ENCODE results near the gene ZNF440.
"Not testable (repeated sequence)": the region's sequence is repeated elsewhere in the genome, so short reads cannot be mapped to it uniquely, and the experiment has no call there.

Gene ZNF440

DNA sequence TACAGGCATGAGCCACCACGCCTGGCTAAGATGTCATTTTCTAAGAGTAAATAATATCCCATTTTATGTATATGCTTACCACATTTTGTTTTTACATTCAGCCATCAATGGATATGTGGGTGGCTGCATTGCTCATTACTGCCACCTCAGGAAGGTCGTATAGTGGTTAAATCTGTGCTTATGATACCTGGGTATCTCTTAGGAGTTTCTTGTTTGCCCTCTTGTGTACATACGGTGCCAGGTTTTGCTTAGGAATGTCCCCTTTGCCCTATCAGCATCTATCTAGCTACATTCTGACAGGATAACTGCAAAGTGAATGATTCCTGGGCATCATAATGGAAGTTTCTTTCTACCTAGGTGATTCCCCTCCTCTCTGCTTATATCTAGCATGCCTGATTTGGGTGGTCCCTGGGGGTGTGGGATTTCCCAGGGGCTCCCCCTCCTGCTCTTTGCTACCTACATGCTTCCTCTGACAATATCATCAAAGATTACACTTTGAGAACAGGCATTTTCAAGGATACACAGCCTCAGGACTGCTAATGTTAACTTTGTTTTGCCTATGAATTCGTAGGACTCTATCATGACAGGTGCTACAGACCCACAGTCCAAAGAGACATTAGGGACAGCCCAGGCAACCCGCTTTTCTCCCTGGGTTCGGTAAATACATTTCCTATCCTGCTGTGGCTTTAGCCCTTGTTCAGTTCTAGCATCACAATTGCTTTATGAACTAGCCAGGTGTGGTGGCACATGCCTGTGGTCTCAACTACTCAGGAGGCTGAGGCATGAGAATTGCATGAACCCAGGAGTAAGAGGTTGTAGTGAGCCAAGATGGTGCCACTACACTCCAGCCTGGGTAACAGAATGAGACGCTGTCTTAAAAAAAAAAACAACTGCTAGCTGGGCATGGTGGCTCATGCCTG lies 15.1 kb downstream of the ZNF440 start:
- DNase-seq = not testable (repeated sequence)

DNA sequence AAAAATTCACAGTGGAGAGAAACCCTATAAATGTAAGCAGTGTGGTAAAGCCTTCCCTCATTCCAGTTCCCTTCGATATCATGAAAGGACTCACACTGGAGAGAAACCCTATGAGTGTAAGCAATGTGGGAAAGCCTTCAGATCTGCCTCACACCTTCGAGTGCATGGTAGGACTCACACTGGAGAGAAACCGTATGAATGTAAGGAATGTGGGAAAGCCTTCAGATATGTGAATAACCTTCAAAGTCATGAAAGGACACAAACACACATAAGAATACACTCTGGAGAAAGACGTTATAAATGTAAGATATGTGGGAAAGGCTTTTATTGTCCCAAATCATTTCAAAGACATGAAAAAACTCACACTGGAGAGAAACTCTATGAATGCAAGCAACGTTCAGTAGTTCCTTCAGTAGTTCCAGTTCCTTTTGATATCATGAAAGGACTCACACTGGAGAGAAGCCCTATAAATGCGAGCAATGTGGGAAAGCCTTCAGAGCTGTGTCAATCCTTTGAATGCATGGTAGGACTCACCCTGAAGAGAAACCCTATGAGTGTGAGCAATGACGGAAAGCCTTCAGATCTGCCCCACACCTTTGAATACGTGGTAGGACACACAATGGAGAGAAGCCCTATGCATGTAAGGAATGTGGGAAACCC lies 18.3 kb downstream of the ZNF440 start:
- DNase-seq = peak in 1 of 5 experiments; percentile 18

DNA sequence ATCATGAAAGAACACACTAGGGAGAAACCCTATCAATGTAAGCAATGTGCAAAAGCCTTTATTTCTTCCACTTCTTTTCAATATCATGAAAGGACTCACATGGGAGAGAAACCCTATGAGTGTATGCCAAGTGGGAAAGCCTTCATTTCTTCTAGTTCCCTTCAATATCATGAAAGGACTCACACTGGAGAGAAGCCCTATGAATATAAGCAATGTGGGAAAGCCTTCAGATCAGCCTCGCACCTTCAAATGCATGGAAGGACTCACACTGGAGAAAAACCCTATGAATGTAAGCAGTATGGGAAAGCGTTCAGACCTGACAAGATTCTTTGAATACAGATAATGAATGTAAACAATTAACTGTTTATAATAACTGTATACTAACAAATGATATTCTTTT lies 19.5 kb downstream of the ZNF440 start:
- peak in 1 of 5 experiments; percentile 8 for DNase-seq

DNA sequence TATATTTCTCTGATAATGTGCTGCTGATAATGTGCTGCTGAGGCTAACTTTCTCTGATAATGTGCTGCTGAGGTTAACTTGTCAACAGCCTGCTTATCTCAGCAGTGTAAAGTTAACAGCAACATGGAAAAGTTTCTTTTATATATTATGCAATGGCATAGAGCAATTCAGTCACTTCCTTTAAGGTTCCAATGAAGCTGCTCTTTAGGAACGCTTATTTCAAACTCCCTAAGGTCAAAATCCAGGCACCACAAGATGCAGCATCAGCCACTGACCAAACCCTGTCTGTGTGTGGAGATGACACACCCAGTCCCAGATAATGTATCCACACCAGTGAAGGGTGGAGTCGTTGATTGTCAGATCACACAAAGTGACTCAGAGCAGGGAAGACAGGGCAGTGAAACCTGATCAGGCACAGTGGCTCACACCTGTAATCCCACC lies 21.6 kb downstream of the ZNF440 start:
- DNase-seq = not testable (repeated sequence)

DNA sequence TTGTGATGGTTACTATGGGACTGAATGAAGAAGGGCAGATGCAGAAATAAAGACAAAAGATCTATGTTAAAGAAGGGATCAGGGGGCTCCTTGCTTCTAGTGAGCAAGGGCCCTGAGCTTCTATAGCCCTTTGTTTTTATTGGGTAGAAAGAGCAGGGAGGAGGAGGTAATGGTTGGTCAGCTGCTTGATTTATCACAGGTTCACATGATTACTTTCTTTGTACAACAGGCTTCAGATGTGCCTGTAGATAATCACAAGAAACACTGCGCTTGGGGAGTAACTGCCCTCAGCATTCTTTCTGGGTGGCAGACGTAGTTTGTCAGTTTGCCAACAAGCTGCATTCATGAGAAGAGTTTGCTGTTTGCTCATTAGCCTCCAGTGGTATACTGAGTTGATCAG lies 29.6 kb downstream of the ZNF440 start:
- DNase-seq = no peak

DNA sequence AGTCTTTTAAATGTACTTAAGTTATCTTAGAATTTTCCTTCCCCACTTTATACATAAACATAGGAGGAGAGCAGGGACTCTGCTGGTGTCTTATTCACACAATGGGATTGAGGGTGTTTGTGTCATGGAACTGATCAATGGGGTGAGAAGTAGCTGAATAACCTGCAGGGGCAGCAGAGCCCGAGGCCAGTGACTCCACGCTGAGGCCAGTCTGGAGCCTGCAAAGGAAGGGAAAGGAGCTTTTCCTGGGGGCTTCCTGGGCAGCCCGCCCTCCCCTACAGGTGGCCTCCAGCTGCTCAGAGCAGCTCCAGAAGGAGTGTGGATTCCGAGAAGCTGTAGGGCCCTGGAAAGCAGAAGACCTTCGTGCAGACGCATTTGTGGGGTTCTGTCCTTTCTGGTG lies 33.5 kb downstream of the ZNF440 start:
- not testable (repeated sequence) for DNase-seq

DNA sequence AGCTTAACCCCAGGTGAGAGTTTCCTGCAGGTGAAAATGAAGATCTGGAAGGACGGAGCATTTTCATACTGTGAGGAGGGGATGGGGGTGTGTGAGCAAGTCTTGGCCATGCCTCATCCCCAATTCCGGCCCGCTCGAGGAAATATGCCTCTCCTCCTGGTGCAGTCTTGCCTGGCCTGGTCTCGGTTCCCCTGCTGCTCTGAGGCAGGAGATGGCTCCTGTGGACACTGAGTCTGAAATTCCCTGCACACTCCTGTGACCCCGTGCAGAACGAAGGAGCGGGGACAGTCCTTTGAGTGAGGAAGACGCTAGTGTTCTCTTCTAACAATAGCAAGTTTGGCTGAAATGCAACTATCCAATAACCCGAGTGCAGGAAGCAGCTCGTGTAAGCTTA lies 34.1 kb downstream of the ZNF440 start:
- DNase-seq = no peak

DNA sequence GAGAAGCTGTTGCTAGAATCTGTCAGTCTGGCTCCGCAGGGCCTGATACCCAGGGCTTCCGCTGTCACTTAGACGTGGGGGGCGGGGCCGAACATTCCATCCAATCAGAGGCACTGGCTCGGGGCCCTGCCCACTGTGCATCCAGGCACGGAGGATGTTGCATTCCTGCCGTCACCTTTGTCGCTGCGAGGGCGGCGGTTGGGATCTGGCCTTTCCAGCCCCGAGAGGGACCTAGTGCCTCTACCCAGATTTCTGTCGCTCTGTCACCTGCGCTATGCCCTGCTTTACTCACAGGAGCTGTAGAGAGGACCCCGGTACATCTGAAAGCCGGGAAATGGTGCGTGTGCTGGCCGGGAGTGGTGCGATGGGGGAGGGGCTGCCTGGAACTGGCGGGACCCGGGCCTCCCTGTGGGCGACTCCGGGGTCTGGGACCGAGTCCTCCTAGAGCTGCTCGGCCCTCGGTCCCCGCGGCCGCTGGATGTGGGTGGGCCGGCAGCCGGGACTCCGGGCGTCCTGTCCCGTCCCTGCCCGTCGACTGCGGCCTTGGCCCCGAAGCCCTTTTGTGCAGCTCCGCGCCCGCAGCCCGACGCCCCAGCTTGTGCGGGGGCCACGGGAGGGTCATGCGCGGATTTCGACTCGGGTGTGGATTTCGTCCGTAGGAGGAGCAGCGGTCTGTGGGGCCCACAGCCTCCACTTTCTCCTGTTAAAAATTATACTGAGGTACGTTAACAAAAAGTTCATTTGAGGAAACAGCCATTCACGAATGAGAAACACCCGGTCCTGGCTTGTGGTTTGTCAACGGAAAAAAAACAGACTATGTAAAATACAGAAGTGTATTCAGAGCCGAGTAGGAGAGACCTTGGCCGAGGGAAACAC lies 34.8 kb downstream of the ZNF440 start, which contains the start of gene ZNF439:
Gene ZNF439, plus strand, starts transcription at position 133 of the 876 bp plus-strand sequence. Its CDS starts 142 bp downstream, at position 275.
- DNase-seq = peak; percentile 64 to 84 (median 77)

DNA sequence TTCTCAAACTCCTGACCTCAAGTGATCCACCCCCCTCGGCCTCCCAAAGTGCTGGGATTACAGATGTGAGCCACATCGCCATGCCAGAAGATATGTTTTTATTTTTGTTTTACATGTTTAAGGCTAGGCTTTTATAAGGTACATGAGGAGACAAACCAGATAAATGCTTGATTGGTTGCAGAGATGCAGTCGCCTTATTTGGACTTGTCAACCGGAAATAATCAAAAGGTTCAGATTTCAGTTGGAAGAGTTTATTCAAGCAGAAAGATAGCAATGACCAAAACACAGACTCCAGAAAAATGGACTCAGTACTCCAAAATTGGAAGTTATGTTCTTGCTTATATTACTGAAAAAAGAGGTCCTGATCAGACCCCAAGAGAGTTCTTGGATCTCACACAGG lies 36.2 kb downstream of the ZNF440 start:
- not testable (repeated sequence) for DNase-seq

DNA sequence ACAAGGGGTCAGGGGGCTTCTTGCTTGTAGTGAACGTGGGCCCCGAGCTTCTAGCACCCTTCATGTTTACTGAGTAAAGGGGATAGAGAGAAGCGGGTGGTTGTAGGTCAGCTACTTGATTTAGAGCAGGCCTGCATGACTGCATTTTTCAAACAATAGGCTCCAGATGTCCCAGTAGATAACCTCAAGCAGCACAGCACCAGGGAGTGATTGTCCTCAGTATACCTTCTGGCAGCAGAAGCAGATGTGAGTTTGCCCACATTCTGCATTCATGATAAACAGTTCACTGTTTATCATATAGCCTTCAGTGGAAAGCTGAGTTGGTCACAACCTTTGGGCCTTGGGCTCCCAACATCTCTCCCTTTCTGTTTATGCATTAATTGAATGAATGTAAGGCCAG lies 39.3 kb downstream of the ZNF440 start:
- no peak for DNase-seq

DNA sequence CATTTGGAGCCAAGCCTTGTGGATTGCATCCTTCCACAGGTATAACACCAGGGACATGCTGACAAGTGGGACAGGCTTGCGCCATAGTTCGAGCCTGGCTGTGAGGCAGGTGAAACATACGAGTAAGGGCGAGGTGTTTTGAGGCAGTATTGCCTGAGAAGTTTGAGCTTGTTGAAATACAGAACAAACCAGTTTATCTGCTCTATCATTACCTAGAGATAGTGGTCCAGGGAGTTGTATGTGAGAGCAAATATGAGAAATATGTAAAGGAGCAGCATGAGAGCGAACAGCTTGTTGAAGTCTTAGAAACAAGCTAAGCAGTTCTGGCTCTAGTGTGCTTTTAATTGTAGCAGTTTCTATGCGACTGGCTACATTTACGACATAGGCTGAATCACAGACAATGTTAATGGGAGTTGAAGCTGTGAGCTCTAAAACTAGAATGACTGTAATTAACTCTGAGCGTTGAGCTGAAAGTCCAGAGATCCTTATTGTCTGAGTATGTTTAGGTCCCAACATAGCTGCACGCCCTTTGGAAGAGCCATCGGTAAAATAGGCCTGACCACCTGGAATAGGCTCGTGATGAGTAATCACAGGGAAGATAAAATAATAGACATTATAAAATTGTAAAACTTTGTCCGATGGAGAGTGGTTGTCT lies 42.6 kb downstream of the ZNF440 start:
- DNase-seq = no peak

DNA sequence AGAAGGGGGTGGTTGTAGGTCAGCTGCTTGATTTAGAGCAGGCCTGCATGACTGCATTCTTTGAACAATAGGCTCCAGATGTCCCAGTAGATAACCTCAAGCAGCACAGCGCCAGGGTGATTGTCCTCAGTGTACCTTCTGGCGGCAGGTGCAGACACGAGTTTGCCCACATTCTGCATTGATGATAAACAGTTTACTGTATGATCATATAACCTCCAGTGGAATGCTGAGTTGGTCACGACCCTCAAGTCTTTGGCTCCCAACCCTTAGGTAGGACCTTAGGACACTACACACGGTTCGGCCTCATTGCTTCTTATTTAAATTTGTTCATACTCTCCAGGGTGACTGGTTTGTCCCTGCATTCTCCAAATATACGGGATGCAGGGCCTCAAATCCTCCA lies 46.6 kb downstream of the ZNF440 start:
- DNase-seq = no peak

DNA sequence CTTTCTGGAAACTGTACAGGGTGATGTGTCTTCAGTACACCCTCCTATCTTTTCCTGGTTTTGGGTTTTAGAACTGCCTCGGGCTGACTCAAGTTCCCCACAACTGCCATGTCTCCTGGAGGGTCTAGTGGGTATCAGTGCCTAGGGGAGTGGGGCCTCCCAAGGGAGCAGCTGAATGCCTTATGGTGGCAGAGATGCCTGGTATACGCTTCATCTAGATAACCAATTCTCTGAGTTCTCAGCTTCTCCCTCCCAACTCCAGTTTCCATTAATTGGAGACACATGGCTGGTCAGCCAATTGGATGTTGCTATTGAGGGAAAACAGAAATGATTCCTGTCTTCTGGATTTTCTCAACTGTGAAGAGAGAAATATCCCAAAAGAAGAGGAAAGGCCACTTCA lies 47.2 kb downstream of the ZNF440 start:
- no peak for DNase-seq

DNA sequence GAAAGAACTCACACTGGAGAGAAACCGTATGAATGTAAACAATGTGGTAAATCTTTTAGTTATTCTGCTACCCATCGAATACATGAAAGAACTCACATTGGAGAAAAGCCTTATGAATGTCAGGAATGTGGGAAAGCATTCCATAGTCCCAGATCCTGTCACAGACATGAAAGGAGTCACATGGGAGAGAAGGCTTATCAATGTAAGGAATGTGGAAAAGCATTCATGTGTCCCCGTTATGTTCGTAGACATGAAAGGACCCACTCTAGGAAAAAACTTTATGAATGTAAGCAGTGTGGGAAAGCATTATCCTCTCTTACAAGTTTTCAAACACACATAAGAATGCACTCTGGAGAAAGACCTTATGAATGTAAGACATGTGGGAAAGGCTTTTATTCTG lies 53.7 kb downstream of the ZNF440 start:
- DNase-seq = not testable (repeated sequence)

DNA sequence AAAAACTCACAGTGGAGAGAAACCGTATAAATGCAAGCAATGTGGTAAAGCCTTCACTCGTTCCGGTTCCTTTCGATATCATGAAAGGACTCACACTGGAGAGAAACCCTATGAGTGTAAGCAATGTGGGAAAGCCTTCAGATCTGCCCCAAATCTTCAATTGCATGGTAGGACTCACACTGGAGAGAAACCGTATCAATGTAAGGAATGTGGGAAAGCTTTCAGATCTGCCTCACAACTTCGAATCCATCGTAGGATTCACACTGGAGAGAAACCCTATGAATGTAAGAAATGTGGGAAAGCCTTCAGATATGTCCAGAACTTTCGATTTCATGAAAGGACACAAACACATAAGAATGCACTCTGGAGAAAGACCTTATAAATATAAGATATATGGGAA lies 54.1 kb downstream of the ZNF440 start:
- DNase-seq = no peak

DNA sequence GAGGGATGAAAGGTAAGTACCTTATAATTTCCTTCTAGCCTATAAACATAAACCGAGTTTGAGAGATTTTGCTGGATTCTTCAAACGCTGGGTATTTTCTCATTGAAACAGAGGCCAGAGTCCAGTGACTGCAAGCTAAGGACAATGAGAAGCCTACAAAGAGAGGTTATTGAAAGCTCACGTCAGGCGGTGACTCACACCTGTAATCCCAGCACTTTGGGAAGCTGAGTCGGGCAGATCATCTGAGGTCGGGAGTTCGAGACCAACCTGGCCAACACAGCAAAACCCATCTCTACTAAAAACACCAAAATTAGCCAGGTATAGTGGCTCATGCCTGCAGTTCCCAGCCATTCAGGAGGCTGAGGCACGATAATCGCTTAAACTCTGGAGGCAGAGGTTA lies 58.6 kb downstream of the ZNF440 start:
- no peak for DNase-seq

DNA sequence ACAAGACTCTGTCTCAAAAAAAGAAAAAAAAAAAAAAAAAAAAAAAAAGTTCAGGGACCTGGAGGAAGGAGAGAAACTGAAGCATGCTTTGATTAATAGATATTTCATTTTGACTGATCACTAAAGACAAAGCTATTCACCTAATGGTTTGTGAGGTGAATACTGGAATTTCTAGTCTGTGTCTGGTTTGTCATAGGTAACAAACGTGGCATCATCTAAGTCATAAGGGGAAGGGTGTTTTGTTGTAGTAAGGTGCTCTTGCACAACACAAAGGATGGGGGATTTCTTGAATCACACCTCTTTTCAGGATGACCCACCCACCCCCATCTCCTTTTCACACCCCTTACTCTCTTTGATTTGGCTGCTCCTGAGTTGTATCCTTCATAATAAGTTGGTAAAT lies 59.7 kb downstream of the ZNF440 start:
- no peak for DNase-seq

DNA sequence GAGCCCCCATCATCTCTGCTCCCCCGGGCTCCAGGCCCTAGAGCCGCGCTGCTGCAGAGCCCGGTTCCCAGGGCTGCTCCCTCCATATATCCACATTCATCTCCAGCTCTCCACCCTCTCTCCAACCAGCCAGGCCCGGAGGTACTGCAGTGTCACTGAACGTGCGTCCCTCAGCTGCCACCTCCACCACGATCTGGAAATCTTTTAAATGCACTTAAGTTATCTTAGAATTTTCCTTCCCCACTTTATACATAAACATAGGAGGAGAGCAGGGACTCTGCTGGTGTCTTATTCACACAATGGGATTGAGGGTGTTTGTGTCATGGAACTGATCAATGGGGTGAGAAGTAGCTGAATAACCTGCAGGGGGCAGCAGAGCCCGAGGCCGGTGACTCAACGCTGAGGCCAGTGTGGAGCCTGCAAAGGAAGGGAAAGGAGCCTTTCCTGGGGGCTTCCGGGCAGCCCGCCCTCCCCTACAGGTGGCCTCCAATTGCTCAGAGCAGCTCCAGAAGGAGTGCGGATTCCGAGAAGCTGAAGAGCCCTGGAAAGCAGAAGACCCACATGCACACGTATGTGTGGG lies 65.7 kb downstream of the ZNF440 start:
- DNase-seq = peak in 3 of 5 experiments; percentile 9 to 26 (median 24)

DNA sequence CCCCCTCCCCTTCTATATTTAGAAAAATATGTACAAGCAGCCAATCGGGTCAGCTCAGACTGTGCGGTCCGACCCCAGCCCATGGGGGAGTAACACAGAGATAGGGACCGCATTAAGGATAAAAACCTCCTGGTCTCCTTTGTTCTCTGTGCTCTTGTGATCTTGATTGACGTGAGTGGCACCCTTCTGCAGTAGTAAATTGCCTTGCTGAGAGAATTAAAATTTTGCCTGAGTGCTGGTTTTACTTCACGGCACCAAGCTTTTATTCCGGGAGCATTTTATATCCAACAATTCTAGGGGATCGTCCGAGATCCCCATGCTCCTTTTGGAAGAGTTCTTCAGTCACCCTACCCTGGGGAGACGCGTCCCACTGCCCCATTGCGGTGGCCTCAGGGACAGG lies 66.5 kb downstream of the ZNF440 start:
- no peak for DNase-seq

DNA sequence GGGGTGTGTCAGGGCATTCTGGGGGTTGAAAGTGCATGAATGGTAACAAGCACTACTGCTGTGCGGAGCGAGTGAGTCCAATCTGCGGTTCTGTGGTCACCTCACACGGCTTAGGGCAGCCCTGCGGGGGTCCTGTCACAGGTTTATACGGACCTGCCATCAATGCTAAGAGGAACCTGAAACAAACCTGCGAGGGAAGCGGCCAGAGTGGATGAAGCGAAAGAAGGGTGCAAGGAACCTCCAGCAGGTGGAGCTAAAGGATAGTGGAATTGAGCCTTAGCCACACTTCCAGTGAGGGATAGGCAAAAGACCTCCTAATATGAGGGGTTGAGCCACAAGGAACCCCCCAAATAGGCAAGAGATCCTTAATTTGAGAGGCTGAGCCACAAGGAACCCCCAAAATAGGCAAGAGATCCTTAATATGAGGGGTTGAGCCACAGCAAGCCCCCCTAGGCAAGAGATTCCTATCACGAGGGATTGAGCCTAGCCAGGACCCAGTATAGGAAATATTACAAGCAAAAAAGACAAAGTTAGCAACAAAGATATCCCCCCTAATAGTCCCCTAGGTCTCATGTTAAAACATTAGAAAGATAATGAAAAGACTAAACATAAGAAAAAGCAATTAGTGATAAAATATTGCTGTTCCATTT lies 67.2 kb downstream of the ZNF440 start:
- peak in 4 of 5 experiments; percentile 18 to 55 (median 30) for DNase-seq

DNA sequence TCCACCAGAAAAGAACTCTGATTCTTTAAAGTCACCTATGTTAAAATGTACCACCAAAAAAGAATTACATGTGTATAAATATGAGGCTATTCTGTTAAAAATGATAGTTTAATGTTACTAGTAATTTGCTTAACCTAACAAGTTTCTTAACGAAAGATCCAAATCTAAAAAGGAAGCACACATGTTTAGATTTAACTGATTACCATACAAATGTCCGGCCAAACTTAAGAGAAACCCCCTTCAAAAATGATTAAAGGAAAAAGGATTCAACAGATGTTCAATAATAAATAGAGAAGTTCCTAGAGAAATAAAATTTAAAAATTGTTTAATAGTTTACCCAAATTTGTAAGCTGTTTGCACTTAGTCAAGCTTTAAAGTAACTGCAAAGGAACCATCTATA lies 68.5 kb downstream of the ZNF440 start:
- no peak for DNase-seq
